Right atrium auricular region (tissue), 2 donors: ENCODE results near the gene CHMP1B. TPM values are rescaled to one million over a fixed set of nuclear protein-coding genes. Genes with fewer than 3 reads are reported as not detected.

Experiments used
- DNase-seq: peaks from one replicate; pipeline ENCODE4 v3.0.0-alpha.2; 2019; ENCODE audit warnings: low spot score
- H3K27ac ChIP-seq, 2 donors: fragments of 200-600 bp; sonication (generic); 1 replicate in 1 of 2; 2 replicates in 1 of 2; pipeline ENCODE4 v1.5.1; 2016 to 2019
- H3K27me3 ChIP-seq, 2 donors: fragments of 200-600 bp; sonication (generic); one replicate each; pipeline versions ENCODE4 v1.5.1 to v1.6.0; 2017 to 2019
- H3K36me3 ChIP-seq: fragments of 200-600 bp; sonication (generic); one replicate; pipeline ENCODE4 v1.5.1; 2016
- H3K4me1 ChIP-seq, 2 donors: fragments of 200-600 bp; sonication (generic); one replicate each; pipeline versions ENCODE4 v1.5.1 to v1.6.0; 2017 to 2019
- H3K4me3 ChIP-seq, 2 donors: fragments of 200-600 bp; sonication (generic); 1 replicate in 1 of 2; 2 replicates in 1 of 2; pipeline ENCODE4 v1.5.1; 2017 to 2019; ENCODE audit warnings: mild to moderate bottlenecking in 1 of 2, moderate library complexity in 1 of 2
- H3K9me3 ChIP-seq, 2 donors: fragments of 200-600 bp; sonication (generic); one replicate each; pipeline ENCODE4 v1.5.1; 2019
- CTCF ChIP-seq, 2 donors: fragments of 200-600 bp; sonication (generic); IDR thresholded peaks; one replicate each; pipeline ENCODE4 v1.5.1; 2019; ENCODE audit warnings: antibody characterized with exemption in 2 of 2
- total RNA-seq, 2 donors: library from RNA; depleted of rRNA; stranded (reverse); fragments of >200 nt; gene quantifications; one replicate each; pipeline ENCODE4 v1.1.0, GENCODE V29; 2016

CHMP1B gene
- total RNA-seq, 2 donors from 2014 or later, result 30.5 to 38.2 TPM

GRCh38 chr18:11818486-11819203 lies 32.6 kb upstream of the CHMP1B start:
- Histone ChIP-seq H3K4me1 (no peaks in the 10 kb centered on the region), H3K36me3 (no peaks in the 10 kb centered on the region), H3K4me3 (no peak overlapping the region), H3K27ac (no peak overlapping the region), H3K27me3 (no peaks in the 10 kb centered on the region), H3K9me3 (no peaks in the 10 kb centered on the region)
- no peak for DNase-seq
- no peak for TF ChIP-seq CTCF (IDR thresholded peaks at IDR 0.05)

GRCh38 chr18:11819938-11820337 lies 31.3 kb upstream of the CHMP1B start:
- H3K27me3 ChIP-seq, result no peaks in the 10 kb centered on the region
- no peaks in the 10 kb centered on the region for H3K4me1 ChIP-seq
- TF ChIP-seq CTCF (IDR thresholded peaks at IDR 0.05), result no peak
- H3K27ac ChIP-seq, result no peak overlapping the region
- no peak for DNase-seq
- H3K36me3 ChIP-seq, result no peaks in the 10 kb centered on the region
- no peak overlapping the region for H3K4me3 ChIP-seq
- no peaks in the 10 kb centered on the region for H3K9me3 ChIP-seq

- no peak for DNase-seq
- no peak for TF ChIP-seq CTCF (IDR thresholded peaks at IDR 0.05)
- no peaks in the 10 kb centered on the region for H3K36me3 ChIP-seq
- H3K27me3 ChIP-seq, result no peaks in the 10 kb centered on the region
- H3K27ac ChIP-seq, result no peak overlapping the region
- no peak overlapping the region for H3K4me3 ChIP-seq
- H3K4me1 ChIP-seq, result no peaks in the 10 kb centered on the region
- no peaks in the 10 kb centered on the region for H3K9me3 ChIP-seq
Observed at GRCh38 chr18:11820697-11821096, 30.5 kb upstream of the CHMP1B start.

DNA sequence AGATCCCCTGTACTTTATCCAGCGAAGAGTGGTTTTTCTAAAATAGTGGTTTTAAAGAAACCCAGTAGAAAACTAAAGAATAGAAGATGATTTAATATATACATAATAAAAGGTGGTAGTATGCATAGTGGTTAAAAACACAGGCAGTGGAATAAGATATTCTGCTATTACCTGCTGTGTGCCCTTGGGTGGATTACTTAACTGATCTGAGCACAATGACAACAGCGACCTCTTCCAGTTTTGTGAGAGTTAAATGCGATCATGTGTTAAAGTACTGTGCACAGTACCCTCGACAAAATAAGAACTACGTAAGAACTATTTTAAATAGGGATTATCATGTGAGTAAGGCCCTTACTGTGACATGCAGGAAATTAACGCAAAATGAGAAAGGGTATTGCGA lies 30.0 kb upstream of the CHMP1B start:
- no peak for DNase-seq
- Histone ChIP-seq H3K9me3 (no peaks in the 10 kb centered on the region), H3K36me3 (no peaks in the 10 kb centered on the region), H3K4me3 (no peak overlapping the region), H3K27ac (no peak overlapping the region), H3K4me1 (no peaks in the 10 kb centered on the region), H3K27me3 (no peaks in the 10 kb centered on the region)
- no peak for TF ChIP-seq CTCF (IDR thresholded peaks at IDR 0.05)

DNA sequence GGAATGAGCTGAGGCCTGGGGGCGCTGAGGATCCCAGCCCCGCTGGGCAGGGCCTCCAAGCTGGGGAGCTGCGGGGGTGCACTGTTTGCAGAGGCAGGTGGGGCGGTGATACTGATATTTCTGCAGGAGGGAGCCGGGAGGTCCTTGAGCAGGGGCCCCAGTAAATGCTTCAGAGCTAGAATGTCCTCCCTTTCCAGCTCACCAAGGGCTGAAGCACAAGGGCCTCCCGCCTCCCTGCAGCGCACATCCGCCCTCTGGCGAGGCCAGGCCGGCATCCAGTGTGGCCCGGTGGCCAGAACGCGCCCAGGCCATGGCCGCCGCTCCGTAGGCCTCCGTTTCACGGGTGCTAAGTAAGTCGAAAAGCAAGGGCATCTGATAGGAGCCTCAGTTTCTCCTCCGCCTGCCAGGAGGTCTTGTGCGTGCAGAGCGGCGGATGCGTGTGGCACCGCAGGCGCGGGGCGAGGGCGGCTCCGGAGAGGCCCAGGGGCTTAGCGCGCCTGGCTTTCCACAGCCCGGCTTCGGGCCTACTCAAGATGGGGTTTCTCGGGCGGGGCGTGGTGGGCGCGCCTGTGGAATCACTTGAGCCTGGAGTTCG lies 29.5 kb upstream of the CHMP1B start:
- H3K4me3 ChIP-seq, result no peak overlapping the region
- no peaks in the 10 kb centered on the region for H3K36me3 ChIP-seq
- no peak overlapping the region for H3K27ac ChIP-seq
- no peak for TF ChIP-seq CTCF (IDR thresholded peaks at IDR 0.05)
- no peaks in the 10 kb centered on the region for H3K4me1 ChIP-seq
- no peaks in the 10 kb centered on the region for H3K27me3 ChIP-seq
- H3K9me3 ChIP-seq, result no peaks in the 10 kb centered on the region
- no peak for DNase-seq

DNA sequence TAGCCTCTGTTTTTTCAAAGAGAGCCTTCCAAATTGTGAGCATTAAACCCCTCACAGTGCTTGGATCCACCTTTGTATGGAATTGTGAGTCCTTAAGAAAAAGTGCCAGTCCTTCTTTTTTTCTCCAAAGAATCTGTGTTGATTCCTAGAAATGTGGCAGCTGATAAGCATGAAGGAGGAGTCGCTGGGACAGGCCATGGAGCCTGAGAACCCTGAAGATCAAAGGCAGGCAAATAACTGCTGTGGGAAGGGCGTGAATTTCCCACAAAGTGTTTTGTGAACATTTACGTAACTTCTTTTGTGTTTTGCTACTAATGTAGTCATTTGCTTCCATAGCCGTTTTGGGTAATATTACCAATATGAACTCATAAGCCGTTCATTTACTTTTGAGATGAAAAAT lies 27.7 kb upstream of the CHMP1B start:
- no peaks in the 10 kb centered on the region for H3K36me3 ChIP-seq
- no peak for TF ChIP-seq CTCF (IDR thresholded peaks at IDR 0.05)
- H3K9me3 ChIP-seq, result no peaks in the 10 kb centered on the region
- no peak for DNase-seq
- H3K27me3 ChIP-seq, result no peaks in the 10 kb centered on the region
- no peaks in the 10 kb centered on the region for H3K4me1 ChIP-seq
- no peak overlapping the region for H3K4me3 ChIP-seq
- H3K27ac ChIP-seq, result no peak overlapping the region
